Erythroblast (primary cell): Measurements from ENCODE around the gene MUC3A.
A peak's percentile ranks its signal among the peaks of the same experiment; 100 is the strongest.
"Not testable (repeated sequence)": the region's sequence is repeated elsewhere in the genome, so short reads cannot be mapped to it uniquely, and the experiment has no call there.

Experiments
- DNase-seq, 2 experiments: peaks; one replicate each; lab custom pipeline; 2025; lab: John Stamatoyannopoulos, UW
- GATA1 ChIP-seq: IDR thresholded peaks from 2 replicates; pipeline ENCODE4 v1.6.1; 2011; ENCODE audit warnings: low read depth, mild to moderate bottlenecking, control low read depth, low read length, moderate library complexity
- POLR2A ChIP-seq: IDR thresholded peaks from 2 replicates; pipeline ENCODE4 v1.6.1; 2011; ENCODE audit warnings: mild to moderate bottlenecking, low read length

The MUC3A gene

DNA sequence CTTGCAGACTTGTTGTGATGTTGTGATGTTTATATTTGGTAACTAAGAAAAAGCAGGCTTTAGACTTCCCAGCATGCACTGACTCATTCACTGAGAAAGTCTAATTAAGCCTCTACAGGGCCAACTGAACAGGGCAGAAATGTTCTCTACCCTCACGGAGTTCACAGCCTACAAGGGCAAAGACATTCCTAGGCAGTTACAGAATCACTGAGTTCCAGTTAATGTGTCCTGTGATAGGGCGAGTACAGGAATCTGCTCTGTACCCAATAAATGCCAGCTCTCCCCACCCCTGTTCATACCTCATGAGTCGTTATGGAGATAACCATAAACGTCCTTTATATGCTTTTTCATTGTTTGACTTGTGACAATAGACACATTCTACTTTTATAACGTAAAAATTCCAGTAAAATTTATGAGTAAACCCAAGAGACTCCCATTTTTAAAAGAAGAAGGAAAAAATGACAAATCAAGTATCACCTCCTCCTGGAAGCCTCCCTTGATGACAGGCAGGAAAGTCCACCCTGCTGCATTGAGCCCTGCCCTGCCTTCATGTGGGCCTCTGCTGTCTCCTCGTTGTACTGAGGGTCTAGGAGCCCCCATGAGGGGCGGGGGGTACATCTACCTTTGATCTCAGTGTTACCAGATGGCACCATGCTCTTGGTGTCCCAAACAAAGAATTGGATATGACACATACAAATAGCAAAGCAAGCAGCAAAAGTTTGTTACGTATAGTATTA is 34.3 kb downstream of the MUC3A start:
- DNase-seq: no peak
- no peak for TF ChIP-seq GATA1
- TF ChIP-seq POLR2A: no peak

DNA sequence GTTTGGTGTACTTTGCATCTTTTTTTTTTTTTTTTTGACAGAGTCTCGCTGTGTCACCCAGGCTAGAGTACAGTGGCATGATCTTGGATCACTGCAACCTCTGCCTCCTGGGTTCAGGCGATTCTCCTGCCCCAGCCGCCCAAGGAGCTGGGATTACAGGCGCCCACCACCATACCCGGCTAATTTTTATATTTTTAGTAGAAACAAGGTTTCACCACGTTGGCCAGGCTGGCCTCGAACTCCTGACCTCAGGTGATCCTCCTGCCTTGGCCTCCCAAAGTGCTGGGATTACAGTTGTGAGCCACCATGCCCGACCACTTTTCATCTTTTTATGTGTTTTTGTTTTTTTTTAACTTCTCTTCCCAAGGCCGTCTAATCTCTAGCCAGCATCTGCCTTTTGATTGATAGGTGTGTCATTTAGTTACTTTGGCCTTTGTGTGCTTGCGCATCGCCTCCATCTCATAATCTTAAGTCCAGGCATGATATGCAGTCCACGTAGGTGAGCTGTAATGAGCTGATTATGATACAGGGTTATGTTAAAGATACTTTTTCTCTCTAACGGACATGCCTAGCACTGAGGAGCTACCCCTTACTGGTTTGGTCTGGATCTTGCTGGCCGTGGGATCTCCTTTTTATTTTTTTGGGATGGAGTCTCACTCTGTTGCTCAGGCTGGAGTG is 35.0 kb downstream of the MUC3A start:
- DNase-seq: not testable (repeated sequence)

GRCh38 chr7:100985033-100985797 is 35.9 kb downstream of the MUC3A start:
- DNase-seq: not testable (repeated sequence)

GRCh38 chr7:100991631-100992030 is 42.3 kb downstream of the MUC3A start:
- TF ChIP-seq POLR2A (no peak), GATA1 (no peak)
- no peak for DNase-seq

DNA sequence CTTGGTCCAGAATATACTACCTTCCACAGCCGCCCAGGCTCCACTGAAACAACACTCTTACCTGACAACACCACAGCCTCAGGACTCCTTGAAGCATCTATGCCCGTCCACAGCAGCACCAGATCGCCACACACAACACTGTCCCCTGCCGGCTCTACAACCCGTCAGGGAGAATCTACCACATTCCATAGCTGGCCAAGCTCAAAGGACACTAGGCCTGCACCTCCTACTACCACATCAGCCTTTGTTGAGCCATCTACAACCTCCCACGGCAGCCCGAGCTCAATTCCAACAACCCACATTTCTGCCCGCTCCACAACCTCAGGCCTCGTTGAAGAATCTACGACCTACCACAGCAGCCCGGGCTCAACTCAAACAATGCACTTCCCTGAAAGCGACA is 42.9 kb downstream of the MUC3A start:
- DNase-seq: not testable (repeated sequence)

GRCh38 chr7:100994671-100995070 is 45.3 kb downstream of the MUC3A start:
- DNase-seq: not testable (repeated sequence)

- DNase-seq: not testable (repeated sequence)
Observed at GRCh38 chr7:100998530-100998929, 49.2 kb downstream of the MUC3A start.

- DNase-seq: not testable (repeated sequence)
Observed at GRCh38 chr7:100999334-100999733, 50.0 kb downstream of the MUC3A start.

DNA sequence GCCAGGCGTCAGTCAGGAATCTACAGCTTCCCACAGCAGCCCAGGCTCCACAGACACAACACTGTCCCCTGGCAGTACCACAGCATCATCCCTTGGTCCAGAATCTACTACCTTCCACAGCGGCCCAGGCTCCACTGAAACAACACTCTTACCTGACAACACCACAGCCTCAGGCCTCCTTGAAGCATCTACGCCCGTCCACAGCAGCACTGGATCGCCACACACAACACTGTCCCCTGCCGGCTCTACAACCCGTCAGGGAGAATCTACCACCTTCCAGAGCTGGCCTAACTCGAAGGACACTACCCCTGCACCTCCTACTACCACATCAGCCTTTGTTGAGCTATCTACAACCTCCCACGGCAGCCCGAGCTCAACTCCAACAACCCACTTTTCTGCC is 50.7 kb downstream of the MUC3A start:
- DNase-seq: not testable (repeated sequence)

- not testable (repeated sequence) for DNase-seq
Observed at GRCh38 chr7:101002333-101002732, 53.0 kb downstream of the MUC3A start.

DNA sequence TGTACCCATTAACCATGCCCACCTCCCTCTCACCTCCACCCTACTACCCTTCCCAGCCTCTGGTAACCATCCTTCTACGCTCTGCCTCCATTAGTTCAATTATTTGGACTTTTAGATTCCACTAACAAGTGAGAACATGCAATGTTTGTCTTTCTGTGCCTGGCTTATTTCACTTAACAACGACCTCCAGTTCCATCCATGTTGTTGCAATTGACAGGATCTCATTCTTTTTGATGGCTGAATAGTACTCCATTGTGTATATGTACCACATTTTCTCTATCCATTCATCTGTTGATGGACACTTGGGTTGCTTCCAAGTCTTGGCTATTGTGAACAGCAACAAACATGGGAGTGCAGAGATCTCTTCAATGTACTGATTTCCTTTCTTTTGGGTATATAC is 58.0 kb downstream of the MUC3A start:
- DNase-seq: not testable (repeated sequence)

- no peak for DNase-seq
- TF ChIP-seq GATA1: no peak
- TF ChIP-seq POLR2A: no peak
Observed at GRCh38 chr7:101009629-101010028, 60.3 kb downstream of the MUC3A start.

- DNase-seq: no peak
- no peak for TF ChIP-seq GATA1
- no peak for TF ChIP-seq POLR2A
Observed at GRCh38 chr7:101012931-101013330, 63.6 kb downstream of the MUC3A start.

DNA sequence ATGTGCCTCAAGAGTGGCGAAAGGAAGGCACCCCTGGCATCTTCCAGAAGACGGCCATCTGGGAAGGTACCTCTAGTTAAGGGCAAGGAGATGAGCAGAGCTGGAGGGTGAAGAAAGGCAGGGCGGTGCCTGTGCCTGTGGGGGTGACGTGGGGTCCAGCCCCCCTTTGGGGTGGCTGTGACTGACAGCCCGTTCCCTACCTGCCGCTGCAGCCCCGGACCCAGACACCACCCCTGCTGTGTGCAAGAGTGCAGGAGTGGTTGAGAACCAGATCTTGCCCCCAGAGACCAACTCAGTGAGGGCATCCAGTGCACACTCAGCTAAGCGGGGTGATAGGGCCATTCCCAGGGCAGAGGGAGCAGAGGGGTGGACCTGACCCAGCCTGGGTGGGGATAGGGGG is 66.3 kb downstream of the MUC3A start:
- TF ChIP-seq POLR2A (no peak), GATA1 (no peak)
- DNase-seq: no peak

DNA sequence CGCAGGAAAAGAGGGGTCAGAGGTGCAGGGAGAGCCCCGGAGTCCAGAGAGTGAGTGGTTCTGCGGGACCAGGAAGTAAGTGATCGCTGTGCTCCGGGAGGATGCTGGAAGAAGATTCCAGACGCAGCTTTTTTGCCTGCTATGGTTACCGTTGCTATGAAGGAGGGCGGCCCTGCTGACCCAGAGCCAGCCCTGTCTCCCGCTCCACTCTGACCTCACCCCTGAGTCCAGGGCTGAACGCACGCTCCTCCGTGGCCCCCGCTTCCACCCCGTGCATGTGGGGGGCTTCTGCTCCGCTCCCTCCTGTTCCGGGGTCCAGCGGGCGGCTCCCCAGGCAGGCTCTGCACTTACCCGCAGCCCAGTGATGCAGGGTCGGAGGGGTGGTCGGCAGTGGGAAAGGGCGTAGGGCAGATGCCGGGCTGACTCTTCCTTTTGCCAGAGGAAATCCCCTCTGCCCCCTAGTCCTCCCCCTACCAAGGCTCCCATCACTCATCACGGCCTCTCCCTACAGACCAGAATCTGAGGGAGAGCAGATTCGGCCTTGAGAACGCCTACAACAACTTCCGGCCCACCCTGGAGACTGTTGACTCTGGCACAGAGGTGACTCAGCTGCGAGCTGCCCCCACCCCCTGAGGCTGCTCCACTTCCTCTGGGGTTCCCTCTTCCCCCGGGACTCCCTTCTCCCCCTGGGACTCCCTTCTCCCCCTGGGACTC is 67.9 kb downstream of the MUC3A start:
- DNase-seq: peak; percentile 28 to 68
- TF ChIP-seq GATA1 (no peak), POLR2A (no peak)
